H1 (cell line): ENCODE results near the gene MNAT1. TPM values are rescaled to one million over a fixed set of nuclear protein-coding genes. Genes with fewer than 3 reads are reported as not detected.

Experiments used
- CTCF ChIA-PET: fragments of 300-600 bp; sonication (Branson Sonifier 250); formaldehyde crosslinking; loops from one replicate; lab custom pipeline; 2021; ENCODE audit not compliant: partially characterized antibody; lab: Charles Lee
- POLR2A ChIA-PET: fragments of 300-600 bp; sonication (Branson Sonifier 250); formaldehyde crosslinking; loops from one replicate; lab custom pipeline; 2021; ENCODE audit warnings: inconsistent platforms; ENCODE audit not compliant: partially characterized antibody; lab: Charles Lee
- DNase-seq, 2 experiments: peaks; one replicate each; pipeline versions ENCODE4 v3.0.0 to v3.0.0-alpha.2; 2010 to 2022; ENCODE audit warnings: low spot score in 2 of 2, low read depth in 1 of 2, mixed read lengths in 1 of 2
- FAIRE-seq: peaks from 2 replicates; lab custom pipeline; 2011; peaks lifted over from hg19 to GRCh38; lab: Jason Lieb, UNC
- H2AFZ ChIP-seq: 2 replicates; pipeline ENCODE4 v1.8.1; 2012; ENCODE audit warnings: low read length, inconsistent platforms
- H2AK5ac ChIP-seq: 2 replicates; pipeline ENCODE4 v1.6.1; 2013; ENCODE audit warnings: low read depth, low read length
- H2BK120ac ChIP-seq: replicated peaks from 2 replicates; pipeline ENCODE3; 2013; ENCODE audit warnings: low read depth, low read length, inconsistent platforms
- H2BK12ac ChIP-seq: 2 replicates; pipeline ENCODE4 v1.6.1; 2013; ENCODE audit warnings: low read depth, low read length
- H2BK15ac ChIP-seq: 2 replicates; pipeline ENCODE4 v1.6.1; 2013; ENCODE audit warnings: low read length
- H2BK20ac ChIP-seq: 2 replicates; pipeline ENCODE4 v1.6.1; 2013; ENCODE audit warnings: low read length
- H2BK5ac ChIP-seq: 2 replicates; pipeline ENCODE4 v1.6.1; 2013; ENCODE audit warnings: low read depth, low read length
- H3K14ac ChIP-seq: 2 replicates; pipeline ENCODE4 v1.6.1; 2013; ENCODE audit warnings: inconsistent platforms; ENCODE audit not compliant: insufficient read length
- H3K18ac ChIP-seq: 2 replicates; pipeline ENCODE4 v1.6.1; 2013; ENCODE audit warnings: low read length; ENCODE audit errors: extremely low read depth
- H3K23ac ChIP-seq: 2 replicates; pipeline ENCODE4 v1.6.1; 2013; ENCODE audit warnings: inconsistent platforms; ENCODE audit not compliant: insufficient read length
- H3K23me2 ChIP-seq: 2 replicates; pipeline ENCODE4 v1.6.1; 2013; ENCODE audit warnings: low read depth, low read length
- H3K27ac ChIP-seq: 2 replicates; pipeline ENCODE4 v1.6.1; 2011; ENCODE audit warnings: low read depth, low read length, inconsistent platforms
- H3K27me3 ChIP-seq, 4 experiments: replicated peaks in 1 of 4; 1 replicate in 1 of 4; 2 replicates in 3 of 4; pipeline versions ENCODE4 v1.6.1 to v1.8.1; 2011 to 2013; ENCODE audit warnings: low read length in 3 of 4, mild to moderate bottlenecking in 3 of 4, inconsistent platforms in 2 of 4, mixed read lengths in 2 of 4, moderate library complexity in 1 of 4; ENCODE audit not compliant: control insufficient read depth in 3 of 4, insufficient read depth in 3 of 4; ENCODE audit errors: extremely low read depth in 1 of 4
- H3K36me3 ChIP-seq, 4 experiments: 2 replicates each; pipeline versions ENCODE4 v1.6.1 to v1.8.1; 2011 to 2013; ENCODE audit warnings: mild to moderate bottlenecking in 4 of 4, low read length in 3 of 4, moderate library complexity in 2 of 4, control low read depth in 1 of 4, inconsistent platforms in 1 of 4; ENCODE audit not compliant: insufficient read depth in 4 of 4, control insufficient read depth in 2 of 4
- H3K4ac ChIP-seq: replicated peaks from 2 replicates; pipeline ENCODE3; 2013; ENCODE audit warnings: low read length, low read depth, mixed read lengths, inconsistent platforms; ENCODE audit not compliant: insufficient read length
- H3K4me1 ChIP-seq, 4 experiments: replicated peaks in 1 of 4; 1 replicate in 1 of 4; 2 replicates in 3 of 4; pipeline versions ENCODE4 v1.6.1 to v1.8.1; 2011 to 2013; ENCODE audit warnings: low read length in 3 of 4, inconsistent platforms in 2 of 4, mixed read lengths in 1 of 4; ENCODE audit not compliant: insufficient read depth in 4 of 4, control insufficient read depth in 3 of 4
- H3K4me2 ChIP-seq, 2 experiments: 2 replicates each; pipeline versions ENCODE4 v1.6.1 to v1.8.1; 2011 to 2013; ENCODE audit warnings: low read depth in 2 of 2, low read length in 2 of 2, control low read depth in 1 of 2, inconsistent platforms in 1 of 2, mild to moderate bottlenecking in 1 of 2; ENCODE audit not compliant: insufficient read depth in 1 of 2
- H3K4me3 ChIP-seq, 4 experiments: fragments of 200-600, 300-600 bp in 1 of 4; sonication (generic), shearing (Covaris generic), sonication (Bioruptor Twin) in 1 of 4; 2 replicates each; pipeline versions ENCODE4 v1.5.1 to v1.8.1; 2011 to 2016; ENCODE audit warnings: low read length in 4 of 4, low read depth in 3 of 4, control low read depth in 2 of 4, inconsistent platforms in 2 of 4, mild to moderate bottlenecking in 2 of 4, mixed read lengths in 1 of 4, moderate library complexity in 1 of 4; ENCODE audit not compliant: insufficient read depth in 2 of 4; ENCODE audit errors: extremely low read depth in 1 of 4
- H3K56ac ChIP-seq: replicated peaks from 2 replicates; pipeline ENCODE3; 2013; ENCODE audit warnings: low read depth, mild to moderate bottlenecking, mixed read lengths, low read length, inconsistent platforms; ENCODE audit not compliant: insufficient read length
- H3K79me1 ChIP-seq: 2 replicates; pipeline ENCODE4 v1.6.1; 2013; ENCODE audit warnings: low read depth, low read length, control low read depth
- H3K79me2 ChIP-seq, 2 experiments: 2 replicates each; pipeline versions ENCODE4 v1.6.1 to v1.8.1; 2012 to 2013; ENCODE audit warnings: low read length in 2 of 2, mild to moderate bottlenecking in 2 of 2, inconsistent platforms in 1 of 2; ENCODE audit not compliant: insufficient read depth in 2 of 2, control insufficient read depth in 1 of 2
- H3K9ac ChIP-seq, 4 experiments: replicated peaks in 1 of 4; 1 replicate in 1 of 4; 2 replicates in 3 of 4; pipeline versions ENCODE4 v1.6.1 to v1.8.1; 2011 to 2013; ENCODE audit warnings: low read depth in 3 of 4, low read length in 3 of 4, control low read depth in 2 of 4, mild to moderate bottlenecking in 2 of 4, moderate library complexity in 2 of 4, inconsistent platforms in 1 of 4; ENCODE audit errors: extremely low read depth in 1 of 4
- H3K9me3 ChIP-seq, 2 experiments: 2 replicates each; pipeline versions ENCODE4 v1.6.1 to v1.8.1; 2012 to 2013; ENCODE audit warnings: mild to moderate bottlenecking in 2 of 2, moderate library complexity in 2 of 2, control low read depth in 1 of 2, inconsistent platforms in 1 of 2, low read depth in 1 of 2, low read length in 1 of 2, mixed read lengths in 1 of 2; ENCODE audit not compliant: insufficient read depth in 2 of 2
- H4K20me1 ChIP-seq, 2 experiments: replicated peaks in 1 of 2; 2 replicates each; pipeline versions ENCODE3 to v1.8.1; 2011 to 2013; ENCODE audit warnings: inconsistent platforms in 2 of 2, low read length in 2 of 2, mild to moderate bottlenecking in 1 of 2; ENCODE audit not compliant: insufficient read depth in 2 of 2, control insufficient read depth in 1 of 2
- H4K5ac ChIP-seq: 2 replicates; pipeline ENCODE4 v1.6.1; 2013; ENCODE audit warnings: low read length, low read depth, mixed read lengths, inconsistent platforms; ENCODE audit not compliant: insufficient read length
- H4K8ac ChIP-seq: 2 replicates; pipeline ENCODE4 v1.8.0; 2013; ENCODE audit warnings: mild to moderate bottlenecking, moderate library complexity, low read length, inconsistent platforms; ENCODE audit not compliant: insufficient read depth; ENCODE audit errors: extremely low read depth
- H4K91ac ChIP-seq: replicated peaks from 2 replicates; pipeline ENCODE3; 2013; ENCODE audit warnings: low read length, mixed read lengths, inconsistent platforms; ENCODE audit not compliant: insufficient read length
- BCL11A ChIP-seq, 2 experiments: IDR thresholded peaks; one replicate each; pipeline ENCODE4 v1.6.1; 2011; ENCODE audit warnings: low read depth in 2 of 2, low read length in 2 of 2, mild to moderate bottlenecking in 2 of 2
- CBX5 ChIP-seq: fragments of 300-800, 300-1000 bp; sonication (generic); IDR thresholded peaks from 2 replicates; pipeline ENCODE4 v1.7.1; 2016; ENCODE audit warnings: antibody characterized with exemption, low read length, low read depth
- MAFK ChIP-seq: IDR thresholded peaks from 2 replicates; pipeline ENCODE4 v1.6.1; 2012; ENCODE audit warnings: low read depth, mild to moderate bottlenecking, improper control_type of control experiment, low read length
- POLR2A ChIP-seq, 2 experiments: IDR thresholded peaks; 1 replicate in 1 of 2; 2 replicates in 1 of 2; pipeline ENCODE4 v1.6.1; 2011; ENCODE audit warnings: low read depth in 2 of 2, low read length in 2 of 2, mild to moderate bottlenecking in 2 of 2; ENCODE audit errors: control extremely low read depth in 1 of 2
- TEAD4 ChIP-seq: IDR thresholded peaks from 2 replicates; pipeline ENCODE4 v1.6.1; 2012; ENCODE audit warnings: low read depth, low read length, inconsistent platforms, mixed read lengths
- WGBS, 2 experiments: shearing (Covaris generic) in 1 of 2; methylation state at CpG; one replicate each; pipeline versions ENCODE4 v1.1.6 to v1.1.7; 2013 to 2015; ENCODE audit warnings: low lambda C conversion rate in 2 of 2, mixed read lengths in 2 of 2, inconsistent platforms in 1 of 2, low coverage in 1 of 2, missing lambda C conversion rate in 1 of 2; ENCODE audit not compliant: insufficient replicate concordance in 2 of 2, insufficient coverage in 1 of 2, insufficient read length in 1 of 2; ENCODE audit errors: extremely low coverage in 1 of 2, missing lambda C conversion rate in 1 of 2; 5-methylcytosine and 5-hydroxymethylcytosine counted together
- polyA plus RNA-seq, 7 experiments: library from polyadenylated mRNA; depleted of rRNA in 3 of 7; stranded (reverse) in 5 of 7; unstranded in 2 of 7; fragments of >200 nt in 5 of 7; fragments of 200-250 nt in 2 of 7; gene quantifications; 1 replicate in 5 of 7; 2 replicates in 1 of 7; 4 replicates in 1 of 7; pipeline versions ENCODE4 v1.2.1 to v1.2.3, GENCODE V29; 2011 to 2013; ENCODE audit warnings: missing spikeins in 2 of 7, mixed read lengths in 2 of 7
- total RNA-seq: library from RNA; stranded (reverse); fragmentation: NEBNext Ultra II Directional; extraction: Animal tissue kit (Norgen Biotek cat#: 25700); gene quantifications from 2 replicates; pipeline ENCODE4 v1.2.1, GENCODE V29; 2021
- TF ChIP-seq, protein P1 (sequence below): IDR thresholded peaks from 2 replicates; pipeline ENCODE4 v1.6.1; 2011; ENCODE audit warnings: low read depth, mild to moderate bottlenecking, low read length; ENCODE audit not compliant: insufficient read depth

MNAT1 gene
- total and polyA plus RNA-seq, 2 of the 8 experiments (the other 6 are each of a cell fraction or from before 2014, with no cell fraction given): 34.7 to 52.1 TPM

DNA sequence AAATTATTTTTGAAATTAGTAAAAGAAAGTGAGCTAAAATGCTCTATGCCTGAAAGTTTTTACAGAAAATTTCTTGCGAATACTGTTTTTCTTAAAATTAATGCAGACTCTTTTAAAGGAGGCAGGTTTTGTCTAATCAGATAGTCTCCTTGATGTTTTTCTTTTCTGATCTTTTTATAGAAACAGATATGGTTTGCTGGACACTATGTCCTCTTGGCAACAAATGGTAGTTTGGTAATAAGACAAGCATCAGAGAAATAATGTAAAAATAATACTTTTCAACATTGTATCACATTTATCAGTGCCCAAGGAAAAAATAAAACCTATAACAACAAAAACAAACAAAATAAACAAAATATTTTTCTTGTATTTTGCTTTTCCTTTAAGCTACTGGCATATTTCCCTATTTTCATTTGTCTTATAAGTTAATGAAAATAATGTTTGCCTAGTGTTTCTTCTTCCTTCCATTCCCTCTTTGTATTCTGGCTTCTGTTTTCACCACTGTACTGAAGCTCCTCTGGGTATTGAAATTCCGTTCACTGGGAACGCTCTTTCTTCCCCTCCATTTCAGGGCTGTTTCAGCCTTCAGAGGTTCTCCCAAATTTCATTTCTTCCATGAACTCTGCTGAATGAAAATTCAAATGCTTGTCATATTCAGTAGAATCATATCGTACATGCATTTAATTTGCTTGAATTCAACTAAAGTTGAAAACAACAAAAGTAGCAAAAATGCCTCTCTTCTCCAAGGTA lies 131.0 kb downstream of the MNAT1 start:
- Histone ChIP-seq H2AK5ac (no peak overlapping the region), H2BK5ac (no peak overlapping the region), H3K18ac (no peak overlapping the region), H3K27ac (no peak overlapping the region), H3K36me3 (no peaks in the 10 kb centered on the region), H4K5ac (no peak overlapping the region), H2BK20ac (no peak overlapping the region), H4K20me1 (no peaks in the 10 kb centered on the region), H3K27me3 (no peaks in the 10 kb centered on the region), H3K23me2 (no peaks in the 10 kb centered on the region; the same call in 1 of the 2 replicates), H4K91ac (no peak overlapping the region), H3K56ac (no peak overlapping the region), H3K4me3 (no peak overlapping the region), H3K14ac (no peak overlapping the region), H3K79me2 (no peaks in the 10 kb centered on the region), H4K8ac (no peak overlapping the region), H3K9me3 (no peaks in the 10 kb centered on the region), H3K4me1 (no peaks in the 10 kb centered on the region), H3K79me1 (no peaks in the 10 kb centered on the region), H3K4me2 (no peak overlapping the region), H2AFZ (no peak overlapping the region), H3K9ac (no peak overlapping the region), H2BK12ac (no peak overlapping the region), H3K4ac (no peak overlapping the region), H2BK15ac (no peak overlapping the region), H3K23ac (no peak overlapping the region), H2BK120ac (no peak overlapping the region)
- ChIA-PET POLR2A (interaction anchor here (0.9 kb wide), 1 partner anchor 11 kb away, joined by 3 read pairs; no protein-coding TSS in a partner anchor), CTCF (interaction anchor here (0.6 kb wide), 1 partner anchor 153 kb away, joined by 3 read pairs; no protein-coding TSS in a partner anchor)
- TF ChIP-seq POLR2A (IDR thresholded peaks at IDR 0.05; ENCODE audit: control extremely low read depth in 1 of 2, low read depth in 2 of 2, low read length in 2 of 2): no peak
- TF ChIP-seq TEAD4: no peak
- no peak for TF ChIP-seq BCL11A (IDR thresholded peaks at IDR 0.05; ENCODE audit: low read depth in 2 of 2, low read length in 2 of 2)
- TF ChIP-seq, protein P1, sequence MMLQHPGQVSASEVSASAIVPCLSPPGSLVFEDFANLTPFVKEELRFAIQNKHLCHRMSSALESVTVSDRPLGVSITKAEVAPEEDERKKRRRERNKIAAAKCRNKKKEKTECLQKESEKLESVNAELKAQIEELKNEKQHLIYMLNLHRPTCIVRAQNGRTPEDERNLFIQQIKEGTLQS: no peak
- TF ChIP-seq CBX5: no peak
- no peak for TF ChIP-seq MAFK
- FAIRE-seq (no peak), DNase-seq (no peak)
- 79% methylated on average over 4 of the region's 4 CpGs; no CpG with 5 or more reads in 1 of the 2 experiments for WGBS, 2 experiments
